ENCODE data around the gene RAB24. TPM values are rescaled to one million over a fixed set of nuclear protein-coding genes. Genes with fewer than 3 reads are reported as not detected.

The RAB24 gene
- total and polyA plus RNA-seq, 2 of the 4 experiments (the other 2 are of a cell fraction): 18.5 to 60.8 TPM

DNA sequence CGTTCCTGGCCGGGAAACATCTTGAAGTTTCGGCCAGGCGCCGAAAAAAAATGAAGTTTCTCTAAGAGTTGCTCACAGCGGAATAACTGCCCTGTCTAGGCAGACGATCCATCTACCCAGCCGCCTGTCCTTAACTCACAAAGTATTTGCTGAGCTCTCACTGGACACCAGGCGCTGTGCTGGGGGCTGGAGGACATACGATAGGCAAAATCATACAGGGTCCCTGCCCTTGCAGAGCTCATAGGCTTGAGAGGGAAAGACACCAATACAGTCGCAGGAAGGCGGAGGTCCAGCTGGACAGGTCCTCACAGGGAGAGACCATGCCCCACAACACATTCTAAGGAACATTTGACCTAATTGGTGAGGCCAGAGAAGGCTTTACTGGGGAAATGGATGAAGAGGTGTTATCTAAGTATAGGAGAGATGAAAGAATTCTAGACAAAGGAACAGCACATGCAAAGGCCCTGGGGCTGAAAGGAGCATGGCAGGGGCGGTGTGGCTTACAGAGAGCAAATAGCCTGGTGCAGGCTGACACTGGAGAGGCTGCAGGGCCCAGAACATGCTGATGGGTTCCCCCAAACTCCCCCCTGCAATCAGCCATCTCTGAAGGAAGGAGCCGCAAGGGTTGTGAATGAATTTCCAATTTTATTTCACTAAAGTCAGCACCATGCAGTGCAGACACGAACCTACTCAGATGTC, 10.2 kb upstream of the RAB24 start:
- no peak overlapping the region for H4K8ac ChIP-seq (ENCODE audit: low read depth in 2 of 2, low read length in 2 of 2)
- H3K14ac ChIP-seq (replicated peaks; ENCODE audit: low read depth, low read length): no peak overlapping the region
- no peak overlapping the region for H3K4ac ChIP-seq (ENCODE audit: low read depth, low read length)
- no peak overlapping the region for H3K9ac ChIP-seq (ENCODE audit: low read depth, low read length)
- ChIA-PET POLR2A (ENCODE audit: unreplicated experiment) (no interaction called here), CTCF (no interaction called here)
- H2BK20ac ChIP-seq (ENCODE audit: low read depth, low read length): no peak overlapping the region
- H3K56ac ChIP-seq (ENCODE audit: extremely low read depth, insufficient read depth, low read length): no peak overlapping the region
- H3K27me3 ChIP-seq (ENCODE audit: control insufficient read depth, insufficient read depth, low read length): no peaks in the 10 kb centered on the region
- 0 out of 2 replicates have a peak, but pooled peaks cover 2% of the 10 kb centered on the region for H3K9me1 ChIP-seq (ENCODE audit: insufficient read depth, low read length)
- no peak overlapping the region for H2AK5ac ChIP-seq (ENCODE audit: low read depth, low read length)
- no peak overlapping the region for H2BK15ac ChIP-seq (ENCODE audit: low read depth, low read length)
- no peak overlapping the region for H3K27ac ChIP-seq (ENCODE audit: insufficient read depth, low read length)
- no TSS peak for BruUV-seq (replicated peaks)
- ATAC-seq (ENCODE audit: low read depth) (no peak), DNase-seq (no peak)
- no peak overlapping the region for H2BK5ac ChIP-seq (ENCODE audit: low read depth, low read length, poor library complexity, severe bottlenecking)
- no peak overlapping the region for H3K4me2 ChIP-seq (ENCODE audit: low read depth, low read length)
- no peak overlapping the region for H3K4me3 ChIP-seq (ENCODE audit: insufficient read depth, low read depth, low read length)
- H2AFZ ChIP-seq (replicated peaks; ENCODE audit: low read length, poor library complexity): no peak overlapping the region
- no peak overlapping the region for H4K5ac ChIP-seq (ENCODE audit: low read depth, low read length)
- no peak overlapping the region for H2BK120ac ChIP-seq (ENCODE audit: low read depth, low read length)
- no peak for TF ChIP-seq RFX5 (IDR thresholded peaks at IDR 0.05; ENCODE audit: low read depth, low read length)
- TF ChIP-seq, protein P1, sequence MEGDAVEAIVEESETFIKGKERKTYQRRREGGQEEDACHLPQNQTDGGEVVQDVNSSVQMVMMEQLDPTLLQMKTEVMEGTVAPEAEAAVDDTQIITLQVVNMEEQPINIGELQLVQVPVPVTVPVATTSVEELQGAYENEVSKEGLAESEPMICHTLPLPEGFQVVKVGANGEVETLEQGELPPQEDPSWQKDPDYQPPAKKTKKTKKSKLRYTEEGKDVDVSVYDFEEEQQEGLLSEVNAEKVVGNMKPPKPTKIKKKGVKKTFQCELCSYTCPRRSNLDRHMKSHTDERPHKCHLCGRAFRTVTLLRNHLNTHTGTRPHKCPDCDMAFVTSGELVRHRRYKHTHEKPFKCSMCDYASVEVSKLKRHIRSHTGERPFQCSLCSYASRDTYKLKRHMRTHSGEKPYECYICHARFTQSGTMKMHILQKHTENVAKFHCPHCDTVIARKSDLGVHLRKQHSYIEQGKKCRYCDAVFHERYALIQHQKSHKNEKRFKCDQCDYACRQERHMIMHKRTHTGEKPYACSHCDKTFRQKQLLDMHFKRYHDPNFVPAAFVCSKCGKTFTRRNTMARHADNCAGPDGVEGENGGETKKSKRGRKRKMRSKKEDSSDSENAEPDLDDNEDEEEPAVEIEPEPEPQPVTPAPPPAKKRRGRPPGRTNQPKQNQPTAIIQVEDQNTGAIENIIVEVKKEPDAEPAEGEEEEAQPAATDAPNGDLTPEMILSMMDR (conservative IDR thresholded peaks at IDR 0.05; ENCODE audit: low read depth, low read length): no peak
- TF ChIP-seq BHLHE40 (IDR thresholded peaks at IDR 0.05; ENCODE audit: low read depth, low read length): no peak
- TF ChIP-seq RCOR1 (IDR thresholded peaks at IDR 0.05; ENCODE audit: insufficient replicate concordance, low read length): no peak
- peaks cover 40% of the 10 kb centered on the region for H4K20me1 ChIP-seq (ENCODE audit: insufficient read depth, low read length)
- in situ Hi-C loops (cut with MboI; ENCODE audit: low sequenced_read_pairs): loop anchor here (5.0 kb wide), 1 partner anchor 134 kb away; the partner anchor contains the start of gene PRR7
- no peaks in the 10 kb centered on the region for H3K9me3 ChIP-seq (ENCODE audit: control insufficient read depth, insufficient read depth, low read length)
- intact Hi-C loops (cut with micrococcal nuclease): no loop called here
- 96% methylated on average over 6 of the region's 15 CpGs; no CpG with 5 or more reads in 1 of the 2 experiments for WGBS, 2 experiments (ENCODE audit: extremely low coverage in 2 of 2, insufficient read length in 1 of 2)
- dilution Hi-C loops (cut with HindIII; ENCODE audit: low sequenced_read_pairs, unreplicated experiment): no loop called here
- H4K91ac ChIP-seq (ENCODE audit: insufficient read depth, low read depth, low read length): no peak overlapping the region
- peaks cover 9 to 45% of the 10 kb centered on the region in 2 experiments; a peak in 3 of 4 replicates for H3K79me1 ChIP-seq (ENCODE audit: low read depth in 1 of 2, low read length in 2 of 2)
- no peak overlapping the region for H3K18ac ChIP-seq (ENCODE audit: low read depth, low read length)
- H3K23ac ChIP-seq (ENCODE audit: low read depth, low read length): no peak overlapping the region
- H2AK9ac ChIP-seq (replicated peaks; ENCODE audit: low read depth, low read length, poor library complexity): no peak overlapping the region
- no peaks in the 10 kb centered on the region; the same call in 1 of the 2 replicates for H3K36me3 ChIP-seq (ENCODE audit: control insufficient read depth, insufficient read depth, low read length)
- H3K4me1 ChIP-seq (ENCODE audit: control insufficient read depth, insufficient read depth, low read length): peaks cover 7% of the 10 kb centered on the region; the same call in 1 of the 2 replicates
